Left cardiac atrium (tissue), 4 donors: Measurements from ENCODE around the gene CIBAR2. TPM values are rescaled to one million over a fixed set of nuclear protein-coding genes. Genes with fewer than 3 reads are reported as not detected.
"Not testable (repeated sequence)": the region's sequence is repeated elsewhere in the genome, so short reads cannot be mapped to it uniquely, and the experiment has no call there.

Source experiments
- ATAC-seq, 2 donors: fragments of 200-7000 bp; cut with Tn5 transposase; one replicate each; pipeline ENCODE4 v1.9.1; 2020; ENCODE audit warnings: mild to moderate bottlenecking in 2 of 2, moderate library complexity in 2 of 2
- DNase-seq: peaks from one replicate; pipeline ENCODE4 v3.0.0-alpha.2; 2020
- intact Hi-C, 2 donors: fragments of 100-400 bp; cut with DNase I; formaldehyde crosslinking; loops; one replicate each; pipeline versions ENCODE4 v1.14.1 to v1.15.1; 2022 to 2023
- total RNA-seq, 2 donors: library from RNA; stranded (reverse); fragmentation: NEBNext Ultra II Directional; extraction: Animal tissue kit (Norgen Biotek cat#: 25700); gene quantifications; one replicate each; pipeline ENCODE4 v1.2.1, GENCODE V29; 2021
- donor health status: DM: no; HTN: yes; CAD: no.
- donor health status: DM: no; HTN: yes; CAD: no; lungs with severe emphysema.
- donor health status: DM: yes; HTN: yes; CAD: no.
- donor health status: Dilated cardiomyopathy.

Gene CIBAR2
- total RNA-seq, 2 donors from 2014 or later: not detected

DNA sequence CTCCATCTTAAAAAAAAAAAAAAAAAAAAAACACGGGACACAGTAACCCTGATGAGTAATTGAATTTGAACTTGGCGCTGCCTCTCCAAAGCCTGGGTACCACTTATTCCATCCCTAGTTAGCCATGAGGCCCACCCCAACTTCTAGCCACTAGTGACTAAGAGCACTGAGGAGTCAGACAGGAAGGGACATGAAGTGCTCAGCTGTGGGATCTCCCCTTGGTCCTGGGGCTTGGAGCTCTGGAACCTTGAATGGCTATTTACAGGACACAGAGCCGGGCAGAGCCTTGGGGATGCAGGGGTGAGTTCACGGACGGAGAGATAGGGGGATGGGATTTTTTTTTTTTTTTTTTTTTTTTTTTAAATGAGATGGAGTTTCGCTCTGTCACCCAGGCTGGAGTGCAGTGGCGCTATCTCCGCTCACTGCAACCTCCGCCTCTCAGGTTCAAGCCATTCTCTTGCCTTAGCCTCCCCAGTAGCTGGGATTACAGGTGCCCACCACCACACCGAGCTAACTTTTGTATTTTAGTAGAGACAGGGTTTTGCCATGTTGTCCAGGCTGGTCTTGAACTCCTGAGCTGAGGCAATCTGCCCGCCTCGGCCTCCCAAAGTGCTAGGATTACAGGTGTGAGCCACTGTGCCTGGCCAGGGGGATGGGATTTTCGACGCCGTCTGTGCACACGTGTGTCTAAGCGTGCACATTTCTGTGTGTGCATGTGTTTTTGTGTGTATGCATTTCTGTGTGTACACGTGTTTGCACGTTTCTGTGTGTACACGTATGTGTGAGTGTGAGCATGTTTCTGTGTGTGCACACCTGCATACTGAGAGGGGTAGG is 20.4 kb upstream of the CIBAR2 start:
- intact Hi-C loops: no loop called here
- DNase-seq: no peak
- no peak for ATAC-seq

DNA sequence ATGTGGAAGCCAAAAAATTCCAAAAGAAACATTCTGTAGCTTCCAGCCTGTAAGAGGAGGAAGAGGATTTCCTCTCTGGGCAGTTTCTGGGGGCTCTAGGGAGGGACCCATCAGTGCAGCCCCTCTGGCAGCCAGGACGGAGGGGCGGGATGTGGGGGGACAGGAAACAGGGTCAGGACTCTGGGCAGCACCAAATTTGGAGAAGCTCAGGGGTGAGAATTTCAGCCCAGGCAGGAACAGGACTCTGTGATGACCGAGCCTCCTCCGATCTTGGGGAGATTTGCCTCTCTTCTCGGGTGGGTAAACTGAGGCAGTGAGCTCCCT is 18.4 kb upstream of the CIBAR2 start:
- intact Hi-C loops: no loop called here
- no peak for ATAC-seq
- DNase-seq: no peak

DNA sequence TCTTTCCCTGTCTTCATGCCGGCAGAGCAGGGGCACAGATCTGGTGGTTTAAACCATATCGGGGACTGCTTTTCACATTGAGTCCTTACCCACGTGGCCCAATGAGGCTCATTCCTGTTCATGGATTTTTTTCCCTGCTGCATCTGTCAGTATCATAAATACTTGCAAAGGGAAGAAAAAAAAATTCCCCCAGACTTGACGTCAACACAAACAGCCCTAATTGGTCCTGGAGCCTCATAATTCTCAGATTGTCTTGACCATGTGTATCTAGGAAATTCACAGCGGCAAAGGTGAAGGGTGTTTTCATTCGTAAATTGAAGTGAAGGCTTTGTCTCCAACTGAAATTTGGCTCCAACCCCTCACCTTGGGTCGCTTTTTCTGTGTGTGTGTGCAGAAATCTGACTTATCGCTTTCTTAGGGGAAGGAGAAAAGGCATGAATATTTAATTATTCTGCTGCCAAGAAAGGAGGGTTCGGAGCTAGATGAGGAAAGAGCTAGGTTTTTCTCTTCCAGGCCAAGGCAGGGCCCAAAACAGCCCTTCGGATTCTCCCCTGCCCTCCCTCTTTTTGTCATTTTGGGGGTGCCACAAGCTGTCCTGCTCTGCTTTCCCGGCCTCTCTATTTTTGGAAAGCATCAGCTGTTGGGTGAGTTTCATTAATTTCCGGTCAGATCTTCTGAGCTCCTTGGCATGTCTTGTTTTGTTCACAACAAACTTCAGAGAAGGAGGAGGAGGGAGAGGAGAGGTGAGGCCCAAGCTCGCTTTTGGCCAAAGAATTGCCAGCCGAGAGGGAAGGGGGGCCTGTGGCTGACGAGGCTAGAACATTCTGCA is 17.8 kb upstream of the CIBAR2 start:
- ATAC-seq (peak; percentile 10 to 44), DNase-seq (no peak)
- intact Hi-C loops: loop anchor here in 1 of 2 donors (5.0 kb wide), 1 partner anchor 42 kb away; no protein-coding TSS in a partner anchor

DNA sequence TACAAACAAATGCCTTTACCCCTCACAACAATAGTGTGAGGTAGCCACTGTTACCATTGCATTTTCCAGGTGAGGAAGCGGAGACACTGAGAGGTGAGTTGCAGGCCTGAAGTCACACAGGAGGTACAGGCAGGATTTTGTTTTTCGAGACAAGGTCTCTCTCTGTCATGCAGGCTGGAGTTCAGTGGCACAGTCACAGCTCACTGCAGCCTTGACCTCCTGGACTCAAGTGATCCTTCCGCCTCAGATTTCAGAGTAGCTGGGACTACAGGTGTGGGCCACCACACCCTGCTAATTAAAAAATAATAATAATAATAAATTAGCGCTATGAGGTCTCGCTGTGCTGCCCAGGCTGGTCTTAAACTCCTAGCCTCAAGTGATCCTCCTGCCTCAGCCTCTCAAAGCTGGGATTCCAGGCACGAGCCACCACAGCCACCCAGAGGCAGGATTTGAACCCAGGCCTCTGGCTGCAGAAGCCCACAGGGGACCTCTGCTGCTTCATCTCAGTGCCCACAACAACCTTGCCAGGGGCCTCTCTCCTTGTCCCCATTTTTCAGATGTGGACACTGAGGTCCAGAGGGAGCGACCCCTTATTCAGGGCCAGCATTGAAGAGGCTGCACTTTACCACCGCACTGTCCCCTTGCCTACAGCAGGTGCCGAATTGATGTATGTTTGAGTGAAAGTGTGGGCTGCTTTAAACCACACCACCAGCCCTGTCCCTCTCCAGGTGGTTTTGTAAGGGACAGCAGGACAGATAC is 16.0 kb upstream of the CIBAR2 start:
- ATAC-seq: no peak
- intact Hi-C loops: loop anchor here in 1 of 2 donors (5.0 kb wide), 1 partner anchor 44 kb away; no protein-coding TSS in a partner anchor
- DNase-seq: no peak

DNA sequence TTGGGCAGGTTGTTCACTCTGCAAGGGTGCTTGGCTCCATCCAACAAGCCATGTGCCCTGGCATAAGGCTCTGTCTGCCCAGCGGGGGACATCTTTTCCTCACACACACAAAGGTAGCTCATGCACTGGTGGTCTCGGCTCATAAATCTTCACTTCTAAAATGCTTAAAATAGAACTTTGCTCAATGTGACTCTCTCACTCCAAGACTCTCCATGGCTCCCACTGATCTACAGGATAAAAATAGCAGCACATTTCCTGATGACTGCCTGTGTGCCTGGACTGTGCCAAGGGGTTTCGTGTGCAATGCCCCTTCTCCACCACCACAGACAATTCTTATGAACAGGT is 15.1 kb upstream of the CIBAR2 start:
- no peak for ATAC-seq
- intact Hi-C loops: loop anchor here in 1 of 2 donors (5.0 kb wide), 1 partner anchor 45 kb away; no protein-coding TSS in a partner anchor
- DNase-seq: no peak

DNA sequence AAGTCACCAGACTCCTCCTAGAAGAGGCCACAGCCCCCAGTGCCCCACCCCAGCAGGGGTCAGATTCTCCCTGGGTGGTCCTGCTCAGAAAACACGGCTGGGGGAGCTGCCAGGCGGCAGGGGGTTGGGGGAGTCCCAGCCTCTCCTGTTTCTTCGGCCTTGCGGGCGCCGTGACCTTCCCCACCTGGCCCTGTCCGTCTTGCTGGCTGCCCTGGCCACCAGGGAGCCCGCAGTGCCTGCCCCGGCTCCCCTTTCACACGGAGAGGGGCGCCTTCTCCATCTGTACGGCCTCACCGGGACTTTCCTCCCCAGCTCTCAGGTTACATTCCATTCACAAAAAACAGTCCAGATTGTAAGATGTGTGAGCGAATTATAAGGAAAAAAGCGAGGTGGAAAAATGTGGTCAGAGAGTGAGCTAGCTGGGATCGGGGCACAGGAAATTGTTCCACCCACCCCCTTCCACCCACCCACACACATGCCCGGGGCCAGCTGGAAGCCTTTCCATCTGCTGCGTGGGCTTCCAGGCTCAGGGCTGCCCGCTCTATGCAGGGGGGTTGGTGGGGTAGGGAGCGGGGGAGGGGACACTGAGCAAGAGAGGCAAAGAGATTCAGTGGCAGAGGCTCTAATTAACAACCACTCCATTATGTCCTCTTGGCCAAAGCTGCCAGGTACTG is 14.6 kb upstream of the CIBAR2 start:
- intact Hi-C loops: loop anchor here in 1 of 2 donors (5.0 kb wide), 1 partner anchor 45 kb away; no protein-coding TSS in a partner anchor
- DNase-seq (peak; percentile 61), ATAC-seq (peak; percentile 24 to 54)

DNA sequence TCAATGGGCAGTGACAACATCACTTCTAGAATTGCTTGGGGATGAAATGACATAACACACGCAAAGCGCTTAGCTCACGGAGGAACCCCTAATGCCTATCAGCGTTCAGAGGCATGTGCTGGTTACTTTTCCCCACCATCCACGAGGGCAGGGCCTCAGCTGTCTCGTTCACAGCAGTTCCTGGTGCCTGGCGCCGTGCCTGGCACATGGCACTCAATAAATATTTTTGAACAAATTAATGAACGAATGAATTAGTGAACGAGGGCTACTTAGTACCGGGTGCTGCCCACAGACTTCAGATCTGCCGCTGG is 14.1 kb upstream of the CIBAR2 start:
- intact Hi-C loops: loop anchor here in 1 of 2 donors (5.0 kb wide), 1 partner anchor 46 kb away; no protein-coding TSS in a partner anchor
- ATAC-seq: no peak
- no peak for DNase-seq

DNA sequence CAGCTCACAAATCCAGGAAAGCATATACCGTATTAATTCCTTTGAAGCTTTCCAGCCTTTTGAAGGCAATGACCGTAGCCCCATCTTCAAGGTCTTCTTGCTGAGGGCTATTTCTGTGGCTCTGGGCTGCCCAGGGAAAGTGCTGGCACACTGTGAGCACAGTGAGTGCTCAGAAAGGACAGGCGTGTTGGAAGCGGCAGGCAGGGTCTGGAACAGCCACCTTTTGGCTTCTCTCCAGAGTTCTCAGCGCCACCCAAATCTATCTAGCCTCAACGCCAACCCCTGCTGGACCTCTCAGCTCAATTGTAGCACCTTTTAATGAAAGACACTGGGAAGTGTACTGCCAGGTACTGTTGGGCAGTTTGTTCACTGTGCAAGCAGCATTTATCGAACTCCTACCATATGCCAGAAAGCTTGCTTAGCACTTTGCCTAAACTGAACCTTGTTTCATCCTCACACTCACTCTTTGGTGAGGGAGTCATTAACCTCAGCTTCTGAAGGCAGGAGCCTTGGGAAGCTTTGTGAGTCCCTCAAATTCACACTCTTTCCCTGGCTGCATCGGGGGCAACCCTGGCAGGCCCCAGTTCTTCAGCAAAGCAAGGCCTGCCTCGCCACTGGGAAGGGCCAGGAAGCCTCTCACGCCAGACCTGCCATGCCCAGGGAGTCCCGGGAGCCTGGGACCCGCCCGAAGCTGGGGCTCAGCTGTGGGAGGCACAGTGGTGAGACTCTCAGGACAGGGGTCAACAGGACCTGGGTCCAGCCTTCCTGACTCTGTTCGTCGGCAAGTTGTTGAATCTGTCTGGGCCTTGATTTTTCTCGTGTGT is 13.5 kb upstream of the CIBAR2 start:
- ATAC-seq: peak; percentile 51 to 55
- intact Hi-C loops: loop anchor here in 1 of 2 donors (5.0 kb wide), 1 partner anchor 47 kb away; no protein-coding TSS in a partner anchor

DNA sequence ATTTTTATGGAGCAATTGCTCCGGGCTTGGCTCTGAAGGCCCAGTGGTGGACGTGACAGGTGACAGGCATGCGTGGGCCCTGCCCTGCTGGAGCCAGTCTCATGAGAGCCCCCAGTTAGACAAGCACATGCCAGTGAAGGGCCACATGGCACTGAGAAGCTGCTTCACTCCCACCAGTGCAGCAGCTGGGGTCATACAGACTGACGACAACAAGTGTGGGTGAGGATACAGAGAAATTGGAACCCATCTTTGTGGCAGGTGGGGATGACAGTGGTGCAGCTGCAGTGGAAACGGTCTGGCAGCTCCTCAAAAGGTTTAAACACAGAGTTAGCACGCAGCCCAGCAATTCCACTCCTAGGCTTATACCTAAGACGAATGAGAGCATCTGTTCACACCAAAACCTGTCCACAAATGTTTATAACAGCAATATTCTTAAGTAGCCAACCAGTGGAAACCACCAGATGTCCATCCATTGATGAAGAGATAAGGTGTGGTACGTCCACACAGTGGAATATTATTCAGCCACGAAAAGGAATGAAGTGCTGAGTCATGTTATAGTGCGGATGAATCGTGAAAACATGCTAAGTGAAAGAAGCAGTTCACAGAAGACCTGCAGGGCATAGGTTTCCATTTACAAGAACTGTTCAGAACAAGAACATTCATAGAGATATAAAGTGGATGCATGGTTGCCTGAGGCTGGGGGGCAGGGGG is 12.5 kb upstream of the CIBAR2 start:
- intact Hi-C loops: loop anchor here in 1 of 2 donors (5.0 kb wide), 1 partner anchor 48 kb away; no protein-coding TSS in a partner anchor
- ATAC-seq: no peak
- DNase-seq: no peak

More for the DNA sequence above, 13.5 kb upstream of the CIBAR2 start:
- peak; percentile 70 for DNase-seq

DNA sequence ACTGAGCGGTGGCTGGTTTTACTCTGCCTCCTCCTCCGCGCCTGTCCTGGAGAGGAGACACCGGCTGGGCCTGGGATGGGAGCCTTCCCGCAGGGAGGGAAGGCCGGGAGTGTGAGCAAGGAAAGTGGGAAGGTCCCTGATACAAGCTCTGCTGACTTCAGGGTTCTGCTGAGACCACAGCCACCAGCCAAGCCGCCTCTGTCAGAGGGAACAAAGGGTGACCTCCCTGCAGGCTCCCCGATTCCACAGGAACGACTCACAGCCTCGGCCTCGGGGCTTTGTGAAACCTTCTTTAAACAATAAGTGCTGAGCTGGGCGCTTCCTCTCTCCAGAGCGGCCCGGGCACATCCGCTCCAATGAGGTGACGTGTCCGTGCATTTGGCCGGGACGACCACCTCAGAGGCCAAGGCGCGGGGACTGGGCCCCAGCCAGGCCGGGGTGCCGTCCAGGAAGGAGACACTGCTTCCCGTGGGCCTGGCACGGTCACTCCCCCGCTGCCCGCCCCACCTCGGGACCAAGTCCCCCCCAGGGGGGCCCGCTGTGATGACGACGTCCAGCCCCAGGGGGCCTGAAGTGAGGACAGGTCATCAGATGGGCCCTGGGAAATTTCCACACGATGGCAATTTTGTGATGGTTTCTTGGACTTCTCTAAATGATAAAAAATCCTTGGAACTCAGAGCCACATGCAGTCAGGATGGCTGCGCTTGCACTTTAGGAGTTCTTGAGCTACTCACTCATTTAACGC is 11.8 kb upstream of the CIBAR2 start:
- intact Hi-C loops: no loop called here
- DNase-seq (peak; percentile 90), ATAC-seq (peak; percentile 82 to 83)

DNA sequence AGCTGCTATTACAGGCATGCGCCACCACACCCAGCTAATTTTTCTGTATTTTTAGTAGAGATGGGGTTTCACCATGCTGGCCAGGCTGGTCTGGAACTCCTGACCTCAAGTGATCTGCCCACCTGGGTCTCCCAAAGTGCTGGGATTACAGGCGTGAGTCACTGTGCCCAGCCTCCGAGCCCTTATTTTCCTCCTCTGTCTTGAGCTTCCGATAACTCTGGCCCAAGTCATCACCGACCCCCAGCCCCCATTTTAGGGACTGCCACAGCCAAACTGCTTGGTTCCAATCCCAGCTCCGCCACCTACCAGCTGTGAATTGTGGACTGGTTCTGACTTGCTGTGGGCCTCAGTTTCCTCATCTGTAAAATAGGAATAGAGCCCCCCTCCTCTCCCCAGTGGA is 11.2 kb upstream of the CIBAR2 start:
- DNase-seq, ATAC-seq, intact Hi-C loops: not testable (repeated sequence)

DNA sequence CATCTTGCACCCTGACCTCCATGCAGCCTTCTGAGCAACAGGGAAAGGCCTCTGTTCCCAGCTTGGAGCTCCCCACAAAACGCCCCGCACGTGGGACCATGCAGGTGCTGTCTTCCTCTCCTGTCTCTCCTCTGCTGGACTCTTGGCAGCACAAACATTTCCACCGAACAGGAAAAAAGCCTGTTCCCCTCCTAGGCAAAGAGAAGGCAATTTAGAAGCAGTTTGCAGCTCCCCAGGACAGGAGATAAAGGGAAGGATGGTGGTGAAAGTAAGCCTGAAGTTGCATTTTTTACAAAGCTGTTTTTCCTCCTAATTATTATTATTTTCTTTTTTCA is 7.7 kb upstream of the CIBAR2 start:
- intact Hi-C loops: no loop called here
- DNase-seq (no peak), ATAC-seq (no peak)

DNA sequence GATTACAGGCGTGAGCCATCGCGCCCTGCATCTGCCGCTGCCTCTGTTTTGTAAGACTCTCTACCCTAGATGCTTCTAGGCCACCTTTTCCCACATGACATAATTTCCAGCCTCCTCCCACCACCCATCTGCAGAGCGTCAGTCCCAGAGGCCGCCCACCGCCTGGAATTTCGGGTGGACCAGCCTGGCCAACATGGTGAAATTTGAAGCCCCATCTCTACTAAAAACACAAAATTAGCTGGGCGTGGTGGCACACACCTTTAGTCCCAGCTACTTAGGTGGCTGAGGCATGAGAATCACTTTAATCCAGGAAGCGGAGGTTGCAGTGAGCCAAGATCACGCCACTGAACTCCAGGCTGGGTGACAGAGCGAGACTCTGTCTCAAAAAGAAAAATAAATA is 5.1 kb upstream of the CIBAR2 start:
- DNase-seq: no peak
- ATAC-seq: no peak
- intact Hi-C loops: loop anchor here (5.0 to 10.0 kb wide), 2 partner anchors 130 to 137 kb away; no protein-coding TSS in a partner anchor

DNA sequence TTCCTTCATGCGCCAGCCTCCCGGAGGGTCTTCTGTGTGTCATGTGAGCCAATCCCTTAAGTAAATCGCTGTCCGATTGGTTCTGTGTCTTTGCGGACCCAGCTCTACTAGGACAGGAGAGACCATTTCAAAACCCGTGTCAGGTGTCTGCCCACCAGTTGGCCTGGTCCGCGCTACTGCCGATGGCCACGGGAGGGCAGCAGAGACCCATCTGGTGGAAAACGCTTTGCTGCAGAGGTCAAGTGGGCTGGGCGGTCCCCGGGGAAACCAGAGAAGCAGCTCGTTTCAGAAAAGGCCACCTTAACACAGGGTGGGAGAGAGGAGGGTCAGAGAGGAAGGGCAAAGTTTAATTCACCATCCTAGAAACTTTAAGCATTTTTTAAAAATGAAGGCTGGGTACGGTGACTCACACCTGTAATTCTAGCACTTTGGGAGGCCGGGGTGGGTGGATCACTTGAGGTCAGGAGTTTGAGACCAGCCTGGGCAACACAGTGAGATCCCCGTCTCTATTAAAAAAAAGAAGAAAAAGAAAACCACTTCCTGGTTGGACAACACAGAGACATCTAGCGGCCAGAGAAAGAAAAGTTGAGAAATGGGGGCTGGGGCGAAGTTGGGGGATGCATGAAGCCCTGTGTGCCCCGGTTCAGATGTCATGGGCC is 2.8 kb upstream of the CIBAR2 start:
- ATAC-seq (peak; percentile 88 to 91), DNase-seq (peak; percentile 88)
- intact Hi-C loops: loop anchor here (5.0 to 10.0 kb wide), 2 partner anchors 132 to 140 kb away; no protein-coding TSS in a partner anchor

DNA sequence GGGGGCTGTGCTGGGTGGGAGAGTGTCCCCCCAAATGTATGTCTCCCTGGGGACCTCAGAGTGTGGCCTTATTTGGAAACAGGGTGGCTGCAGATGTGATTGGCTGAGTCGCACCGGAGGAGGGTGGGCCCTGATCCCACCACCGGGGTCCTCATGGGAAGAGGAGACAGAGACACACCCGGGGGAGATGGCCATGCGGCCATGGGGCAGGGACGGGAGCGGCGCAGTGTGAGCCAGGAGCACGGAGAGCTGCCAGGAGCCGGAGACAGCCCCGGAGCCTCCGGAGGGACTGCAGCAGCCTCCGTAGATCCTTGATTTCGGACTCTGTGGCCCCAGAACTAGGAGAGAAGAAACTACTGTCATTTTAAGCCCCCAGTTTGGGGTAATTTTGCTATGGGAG is 1.6 kb upstream of the CIBAR2 start:
- no peak for ATAC-seq

DNA sequence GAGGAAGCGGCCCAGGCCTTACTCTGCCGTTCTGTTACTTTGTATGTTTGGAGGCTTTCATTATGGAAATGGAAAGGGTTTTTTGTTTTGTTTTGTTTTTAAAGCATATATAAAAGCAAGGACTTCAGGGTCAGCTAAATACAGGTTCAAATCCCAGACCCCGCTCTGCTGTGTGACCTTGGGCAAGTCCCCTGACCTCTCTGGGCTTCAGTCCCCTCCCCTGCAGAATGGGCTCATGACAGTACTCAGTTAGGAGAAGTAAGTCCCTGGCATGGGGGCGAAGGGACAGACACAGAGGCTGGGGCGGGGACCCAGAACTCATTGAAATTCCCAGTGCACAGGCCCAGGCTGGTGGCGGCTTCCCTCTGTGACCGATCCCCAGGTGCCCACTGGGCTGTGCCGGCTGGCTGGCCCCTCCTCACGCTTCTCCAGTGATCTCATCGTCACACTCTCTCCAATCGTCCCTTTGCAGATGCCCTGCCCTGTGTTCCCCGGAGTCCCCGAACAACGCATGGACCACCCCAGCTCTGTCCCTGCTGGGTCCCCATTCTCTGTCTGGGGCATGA is 979 bp upstream of the CIBAR2 start:
- ATAC-seq (no peak), DNase-seq (no peak)
- intact Hi-C loops: loop anchor here in 1 of 2 donors (10.0 kb wide), 1 partner anchor 142 kb away; no protein-coding TSS in a partner anchor

More for the DNA sequence above, 1.6 kb upstream of the CIBAR2 start:
- DNase-seq: no peak
- intact Hi-C loops: loop anchor here in 1 of 2 donors (10.0 kb wide), 1 partner anchor 141 kb away; no protein-coding TSS in a partner anchor
